Cardiac fibroblast (primary cell): Measurements from ENCODE around the gene ZNF385B.

ENCODE experiments used
- DNase-seq, 2 donors: peaks; one replicate each; pipeline versions ENCODE4 v3.0.0 to v3.0.0-alpha.2; 2010; ENCODE audit warnings: low read depth in 2 of 2
- H3K4me3 ChIP-seq, 2 donors: replicated peaks in 1 of 2; 1 replicate in 1 of 2; 2 replicates in 1 of 2; pipeline ENCODE4 v1.5.1; 2011; ENCODE audit warnings: low read depth in 2 of 2, low read length in 2 of 2, mild to moderate bottlenecking in 2 of 2, moderate library complexity in 1 of 2
- TF ChIP-seq, protein P1 (sequence below): IDR thresholded peaks from one replicate; pipeline ENCODE4 v1.5.1; 2011; ENCODE audit warnings: low read depth, mild to moderate bottlenecking, low read length, inconsistent platforms

Gene ZNF385B

DNA sequence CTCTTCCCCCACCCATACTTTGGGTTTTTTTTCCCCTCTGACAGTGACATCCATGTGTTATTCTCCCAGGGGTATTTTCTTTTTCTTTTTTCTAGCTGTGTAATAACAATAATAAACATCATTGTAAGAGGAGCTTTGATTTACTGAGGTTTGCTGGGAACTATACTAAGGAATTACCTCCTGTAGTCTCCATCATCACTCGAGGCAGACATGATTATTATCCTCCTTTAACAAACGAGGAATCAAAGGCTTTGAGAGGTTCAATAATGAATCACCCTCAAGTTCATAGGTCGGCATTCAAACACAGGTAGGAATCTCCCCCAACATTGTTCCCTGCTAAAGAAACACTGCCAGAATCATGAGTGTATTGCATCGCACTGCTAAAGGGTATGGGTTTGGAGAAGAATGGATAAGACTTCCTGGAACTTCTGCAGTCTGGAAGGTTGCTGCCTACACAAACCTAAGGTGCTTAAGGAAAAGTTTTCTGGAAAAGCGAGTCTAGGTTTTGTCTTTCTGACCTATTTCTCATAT lies 336.5 kb downstream of the ZNF385B start:
- TF ChIP-seq, protein P1, sequence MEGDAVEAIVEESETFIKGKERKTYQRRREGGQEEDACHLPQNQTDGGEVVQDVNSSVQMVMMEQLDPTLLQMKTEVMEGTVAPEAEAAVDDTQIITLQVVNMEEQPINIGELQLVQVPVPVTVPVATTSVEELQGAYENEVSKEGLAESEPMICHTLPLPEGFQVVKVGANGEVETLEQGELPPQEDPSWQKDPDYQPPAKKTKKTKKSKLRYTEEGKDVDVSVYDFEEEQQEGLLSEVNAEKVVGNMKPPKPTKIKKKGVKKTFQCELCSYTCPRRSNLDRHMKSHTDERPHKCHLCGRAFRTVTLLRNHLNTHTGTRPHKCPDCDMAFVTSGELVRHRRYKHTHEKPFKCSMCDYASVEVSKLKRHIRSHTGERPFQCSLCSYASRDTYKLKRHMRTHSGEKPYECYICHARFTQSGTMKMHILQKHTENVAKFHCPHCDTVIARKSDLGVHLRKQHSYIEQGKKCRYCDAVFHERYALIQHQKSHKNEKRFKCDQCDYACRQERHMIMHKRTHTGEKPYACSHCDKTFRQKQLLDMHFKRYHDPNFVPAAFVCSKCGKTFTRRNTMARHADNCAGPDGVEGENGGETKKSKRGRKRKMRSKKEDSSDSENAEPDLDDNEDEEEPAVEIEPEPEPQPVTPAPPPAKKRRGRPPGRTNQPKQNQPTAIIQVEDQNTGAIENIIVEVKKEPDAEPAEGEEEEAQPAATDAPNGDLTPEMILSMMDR: no peak
- no peak overlapping the region for H3K4me3 ChIP-seq
- no peak for DNase-seq

DNA sequence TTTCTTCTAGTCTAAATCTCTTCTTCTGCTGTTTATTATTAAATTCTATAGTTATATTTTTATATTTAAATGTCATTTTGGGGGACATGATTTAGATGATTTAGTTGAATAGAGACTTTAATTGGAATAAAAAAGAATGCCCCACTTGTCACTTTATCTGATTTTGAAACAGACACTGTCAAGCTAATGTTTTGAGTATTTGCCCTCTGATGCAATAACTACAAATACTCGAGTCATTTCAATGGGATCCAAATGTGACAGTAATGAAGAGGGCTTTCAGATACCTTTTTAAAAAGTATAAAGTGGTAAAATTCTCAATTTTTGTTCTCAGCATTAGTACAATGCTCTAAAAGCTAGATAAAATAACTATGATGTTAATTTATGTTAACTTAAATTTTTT lies 339.5 kb downstream of the ZNF385B start:
- no peak for DNase-seq
- no peak overlapping the region for H3K4me3 ChIP-seq
- TF ChIP-seq, protein P1: no peak

DNA sequence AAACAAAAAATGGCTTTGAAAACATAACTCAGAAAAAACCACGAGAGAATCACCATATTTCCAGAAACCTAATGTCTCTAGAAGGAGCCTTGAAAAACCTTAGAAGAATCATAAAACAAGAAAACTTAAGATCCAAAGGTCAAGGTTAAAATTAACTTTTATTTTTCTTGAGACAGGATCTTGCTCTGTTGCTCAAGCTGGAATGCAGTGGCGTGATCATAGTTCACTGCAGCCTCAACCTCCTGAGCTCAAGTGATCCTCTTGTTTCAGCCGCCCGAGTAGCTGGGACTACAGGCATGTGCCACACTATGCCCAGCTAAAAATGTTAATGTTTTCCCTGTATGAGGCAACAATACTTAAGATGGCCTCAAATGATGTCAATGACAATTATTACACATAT lies 342.6 kb downstream of the ZNF385B start:
- DNase-seq: no peak
- TF ChIP-seq, protein P1: no peak
- no peak overlapping the region for H3K4me3 ChIP-seq

DNA sequence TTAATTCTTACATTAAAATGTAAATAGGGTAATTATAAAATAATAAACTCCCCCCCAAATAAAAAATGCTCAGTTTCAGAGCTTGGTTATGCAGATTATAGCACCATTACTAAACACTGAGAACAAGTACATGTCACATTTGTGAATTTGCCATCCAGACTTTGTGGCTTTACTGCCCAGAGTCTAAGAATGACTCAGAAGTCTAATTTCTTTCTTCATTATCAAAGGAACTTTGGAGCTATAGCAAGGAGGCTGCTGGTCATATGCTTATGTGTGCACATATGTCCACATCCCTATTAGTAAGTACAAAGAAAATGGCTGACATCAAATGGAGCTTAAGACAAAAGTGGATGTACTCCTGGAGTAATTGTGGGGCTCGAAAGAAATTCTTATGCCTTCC lies 348.2 kb downstream of the ZNF385B start:
- DNase-seq: peak in 1 of 2 donors; percentile 6
- TF ChIP-seq, protein P1: no peak
- H3K4me3 ChIP-seq: no peak overlapping the region

DNA sequence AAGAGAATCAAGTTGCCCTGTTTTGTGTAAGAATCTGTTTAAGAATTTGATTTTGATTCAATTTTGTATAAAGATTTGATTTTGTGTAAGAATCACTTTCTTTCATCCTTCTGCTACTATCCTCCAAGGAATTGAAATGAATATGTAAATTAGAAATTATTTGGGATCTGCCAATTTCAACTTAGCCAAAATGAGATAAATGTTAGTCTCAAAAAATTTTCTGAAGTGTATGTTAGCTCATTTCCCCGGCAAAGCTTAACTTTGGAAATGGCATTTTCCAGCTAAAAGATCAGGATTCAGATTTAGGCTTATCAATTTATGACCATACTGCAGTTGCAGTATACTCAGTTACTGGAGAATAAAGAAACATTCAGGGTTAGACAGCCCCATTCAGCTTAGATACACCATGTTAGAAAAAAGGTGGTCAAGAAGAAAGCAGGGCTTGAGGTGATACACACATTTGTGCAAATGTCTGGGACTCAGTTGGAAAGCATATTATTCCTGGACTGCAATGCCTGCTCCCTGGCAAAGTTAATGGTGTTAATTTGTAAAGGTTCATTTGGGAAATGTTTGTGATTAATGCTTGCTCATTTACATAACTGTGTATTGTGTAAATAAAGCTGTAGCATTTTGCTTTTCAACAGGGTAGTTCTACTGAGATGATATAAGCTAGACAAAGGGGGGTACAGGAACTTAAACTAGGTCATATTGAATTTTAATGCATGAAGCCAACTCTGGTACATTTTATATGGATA lies 349.0 kb downstream of the ZNF385B start:
- no peak for DNase-seq
- no peak overlapping the region for H3K4me3 ChIP-seq
- TF ChIP-seq, protein P1: no peak

DNA sequence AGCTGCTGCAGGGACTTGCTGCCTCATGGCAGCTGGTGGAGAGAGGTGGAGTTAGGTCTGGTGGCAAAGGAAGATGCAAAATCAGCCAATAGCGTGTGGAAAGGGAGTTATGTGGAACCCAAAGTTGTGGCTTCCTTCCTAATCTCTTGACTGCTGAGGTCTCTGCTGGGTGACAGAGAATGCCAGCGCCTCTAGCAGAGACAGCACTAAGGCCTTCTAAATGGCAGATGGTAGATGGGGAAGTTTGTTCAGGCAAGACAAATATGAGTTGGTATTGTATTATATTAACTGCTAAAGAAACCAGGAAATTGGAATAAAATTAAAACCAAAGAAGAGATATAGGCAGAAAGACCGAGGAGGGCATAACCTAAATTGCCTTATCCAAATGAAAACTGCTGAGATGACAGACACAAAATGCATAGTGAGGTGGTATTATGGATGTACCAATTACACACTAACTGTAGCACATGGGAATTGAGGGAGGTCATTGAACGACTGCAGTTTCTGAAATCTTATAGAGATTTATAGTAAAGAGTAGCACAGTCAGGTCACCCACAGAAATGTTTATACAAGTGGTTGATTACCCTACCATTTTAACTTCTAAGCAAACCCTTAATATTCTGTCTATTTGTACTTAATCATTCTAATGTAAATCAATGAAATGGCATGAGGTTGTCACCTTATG lies 350.2 kb downstream of the ZNF385B start:
- no peak for DNase-seq
- TF ChIP-seq, protein P1: no peak
- H3K4me3 ChIP-seq: no peak overlapping the region
